Brain pericyte (primary cell): ENCODE results near the gene PPTC7.
"Not testable (repeated sequence)": the region's sequence is repeated elsewhere in the genome, so short reads cannot be mapped to it uniquely, and the experiment has no call there.

ENCODE experiments used
- DNase-seq: peaks from one replicate; pipeline ENCODE4 v3.0.0-alpha.2; 2012; ENCODE audit warnings: low read depth, low spot score

Gene PPTC7

DNA sequence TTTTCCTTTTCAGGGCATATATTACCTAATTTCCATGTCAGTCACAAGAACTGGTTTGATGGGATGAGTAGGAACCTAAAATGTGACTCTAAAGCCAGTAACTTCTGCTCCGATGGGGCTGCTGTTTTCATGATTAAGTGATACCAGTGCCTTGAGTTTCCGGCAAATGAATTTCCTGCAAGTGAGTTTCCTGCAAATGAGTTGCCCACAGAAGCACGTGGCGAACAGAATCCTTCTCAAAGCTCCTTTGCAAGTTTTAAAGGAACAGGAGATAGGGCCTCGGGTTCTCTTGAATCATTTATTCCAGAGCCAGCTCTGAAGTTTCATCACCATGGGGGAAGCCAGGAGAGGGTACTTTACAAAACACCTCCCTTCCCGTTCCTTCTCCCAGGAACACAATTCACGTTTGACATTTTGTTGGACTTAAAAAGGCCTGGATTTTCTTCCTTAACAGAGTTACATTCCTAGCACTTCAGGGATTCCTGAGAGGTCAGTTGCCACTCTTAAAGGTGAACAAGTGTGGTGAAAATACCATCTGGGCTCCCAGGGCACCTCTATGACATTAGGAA lies 2.2 kb upstream of the PPTC7 start:
- DNase-seq, result no peak

DNA sequence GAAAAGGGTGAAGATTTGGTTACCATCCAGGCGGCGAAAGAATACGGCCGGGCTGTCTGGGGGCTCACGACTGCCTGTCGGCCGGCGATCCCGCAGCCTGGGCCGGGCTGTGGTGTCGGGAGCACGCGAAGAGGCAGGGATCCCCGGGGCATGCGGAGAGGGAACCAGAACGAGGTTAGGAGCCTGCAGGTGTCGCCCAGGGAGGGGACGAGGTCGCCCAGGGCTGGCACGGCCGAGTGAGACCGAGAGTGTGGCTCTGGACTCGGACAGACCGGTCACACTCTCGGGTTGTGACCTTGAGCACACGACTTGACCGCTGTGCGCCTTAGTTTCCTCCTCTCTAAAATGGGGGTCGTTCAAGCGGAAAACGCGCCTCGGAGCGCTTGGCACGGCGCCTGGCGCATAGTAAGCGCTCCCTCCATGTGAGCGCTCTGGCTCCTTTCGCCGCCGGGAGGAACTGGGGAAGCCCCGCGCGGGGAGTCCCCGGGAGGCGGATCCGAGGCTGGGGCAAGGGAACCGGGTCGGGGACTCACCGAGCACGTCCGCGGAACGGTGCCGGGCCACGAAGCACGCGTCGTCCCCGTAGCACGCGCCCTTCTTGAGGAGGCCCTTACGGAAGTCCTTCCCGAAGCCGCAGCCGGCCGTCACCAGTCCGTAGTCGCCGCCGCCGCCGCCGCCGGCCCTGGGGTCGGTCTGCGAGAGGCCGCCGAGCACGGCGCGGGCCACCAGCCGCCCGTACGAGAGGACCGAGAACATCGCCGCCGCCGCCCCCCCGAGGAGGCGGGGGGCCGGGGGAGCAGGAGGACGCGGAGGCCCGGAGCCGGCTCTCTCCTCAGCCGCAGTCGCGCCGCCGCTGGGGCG lies 612 bp downstream of the PPTC7 start:
- no peak for DNase-seq

DNA sequence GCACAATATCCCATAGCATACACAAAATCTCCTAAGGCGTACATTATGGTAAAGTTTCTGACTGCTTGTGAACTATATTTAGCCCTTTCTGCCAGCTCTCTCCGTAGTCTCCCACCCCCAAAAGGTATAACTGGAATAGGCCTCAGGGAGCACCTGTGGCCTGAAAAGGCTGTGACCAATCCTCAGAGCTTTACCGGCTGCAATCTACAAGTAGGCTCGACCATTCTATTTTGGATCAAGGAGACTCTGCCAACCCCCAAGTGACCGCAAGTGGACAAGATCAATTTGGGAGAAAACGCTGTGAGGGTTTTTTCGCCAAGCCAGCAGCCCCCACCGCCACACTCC lies 1.2 kb downstream of the PPTC7 start:
- DNase-seq, result no peak

DNA sequence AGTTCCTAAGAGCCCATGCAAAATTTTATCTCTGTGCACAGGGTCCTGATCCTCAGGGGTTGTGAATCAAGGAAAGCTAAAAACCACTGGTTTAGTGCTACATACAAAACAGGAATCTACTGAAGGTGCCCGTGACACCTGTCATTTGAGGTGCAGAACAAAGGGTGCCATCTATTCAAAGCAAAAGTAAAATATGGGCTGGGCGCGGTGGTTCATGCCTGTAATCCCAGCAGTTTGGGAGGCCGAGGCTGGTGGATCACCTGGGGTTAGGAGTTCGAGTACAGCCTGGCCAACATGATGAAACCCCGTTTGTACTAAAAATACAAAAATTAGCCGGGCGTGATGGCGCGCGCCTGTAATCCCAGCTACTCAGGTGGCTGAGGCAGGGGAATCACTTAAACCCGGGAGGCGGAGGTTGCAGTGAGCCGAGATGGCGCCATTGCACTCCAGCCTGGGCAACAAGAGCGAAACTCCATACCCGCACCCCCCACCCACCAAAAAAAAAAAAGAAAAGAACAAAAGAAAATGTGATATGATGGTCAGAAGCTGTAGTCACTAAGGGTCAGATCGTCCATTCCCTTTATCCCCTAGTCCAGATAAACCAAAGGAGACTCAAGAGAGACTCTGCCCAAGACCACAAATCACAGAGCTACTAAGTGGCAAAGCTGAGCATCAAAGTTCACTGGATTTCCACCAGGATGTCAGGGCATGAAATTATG lies 3.4 kb downstream of the PPTC7 start:
- no peak for DNase-seq

DNA sequence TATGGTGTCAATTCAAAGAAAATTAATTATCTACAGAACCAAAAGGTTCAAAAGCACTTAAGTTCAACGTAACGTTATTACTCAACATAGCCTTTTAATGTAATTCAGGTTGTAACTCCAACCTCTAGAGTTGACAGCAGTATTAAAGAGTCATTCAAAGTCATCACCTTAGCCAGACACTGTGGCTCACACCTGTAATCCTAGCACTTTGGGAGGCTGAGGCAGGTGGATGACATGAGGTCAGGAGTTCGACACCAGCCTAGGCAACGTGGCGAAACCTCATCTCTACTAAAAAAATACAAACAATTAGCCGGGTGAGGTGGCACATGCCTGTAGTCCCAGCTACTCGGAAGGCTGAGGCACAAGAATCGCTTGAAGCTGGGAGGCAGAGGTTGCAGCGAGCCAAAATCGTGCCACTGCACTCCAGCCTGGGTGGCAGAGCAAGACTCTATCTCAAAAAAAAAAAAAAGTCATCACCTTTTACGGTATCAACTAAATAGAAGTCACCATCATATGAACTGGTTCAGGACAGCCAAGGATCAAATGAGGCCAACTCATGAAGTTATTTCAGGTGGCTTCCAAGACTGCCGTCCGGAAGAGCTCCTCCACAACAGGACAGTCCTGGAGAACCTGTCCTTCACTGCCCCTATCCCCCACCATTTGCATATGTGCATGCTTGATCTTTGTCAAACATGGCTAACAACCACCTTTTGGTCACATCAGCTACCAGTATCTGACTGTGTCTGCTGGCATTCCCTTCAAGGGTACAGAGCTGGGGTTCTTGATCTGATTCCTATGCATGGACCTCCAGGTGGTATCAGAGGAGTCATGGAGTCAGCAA lies 4.2 kb downstream of the PPTC7 start:
- DNase-seq, result no peak

DNA sequence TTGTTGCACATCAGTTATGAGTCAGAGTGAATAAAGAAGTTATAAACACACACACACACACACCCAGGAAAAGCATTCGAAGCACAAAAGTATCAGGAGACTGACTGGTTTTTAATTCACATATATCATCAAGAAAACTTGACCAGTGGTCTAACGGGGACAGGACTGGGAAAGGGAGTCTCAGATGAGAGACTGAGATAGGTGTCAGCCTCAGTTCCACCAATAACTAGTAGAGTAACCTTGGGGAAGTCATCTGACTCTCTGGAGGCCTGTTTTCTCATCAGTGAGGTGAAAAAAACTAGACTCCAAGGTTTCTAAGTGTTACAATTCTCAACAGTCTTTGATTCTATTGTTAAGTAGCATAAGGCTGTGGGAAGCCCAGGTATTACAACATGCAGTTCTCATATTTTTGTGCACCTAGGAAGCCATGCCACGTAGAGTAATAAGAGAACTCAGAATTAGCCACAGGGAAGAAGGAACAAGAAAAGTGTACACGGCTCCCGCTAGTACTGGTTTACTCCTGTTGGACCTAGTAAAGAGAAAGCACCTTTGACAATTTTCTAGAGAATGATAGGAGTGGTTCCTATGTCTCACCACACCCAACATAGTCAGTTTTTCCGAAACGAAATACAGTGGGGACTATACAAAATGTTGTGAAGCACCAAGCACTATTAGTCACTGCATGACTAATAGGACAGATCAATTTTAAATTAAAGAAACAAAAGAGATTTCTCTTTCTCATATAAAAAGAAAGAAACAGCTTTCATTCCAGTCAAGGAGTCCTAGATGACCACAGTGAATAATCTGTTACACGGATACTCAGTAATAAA lies 5.0 kb downstream of the PPTC7 start:
- DNase-seq, result no peak

DNA sequence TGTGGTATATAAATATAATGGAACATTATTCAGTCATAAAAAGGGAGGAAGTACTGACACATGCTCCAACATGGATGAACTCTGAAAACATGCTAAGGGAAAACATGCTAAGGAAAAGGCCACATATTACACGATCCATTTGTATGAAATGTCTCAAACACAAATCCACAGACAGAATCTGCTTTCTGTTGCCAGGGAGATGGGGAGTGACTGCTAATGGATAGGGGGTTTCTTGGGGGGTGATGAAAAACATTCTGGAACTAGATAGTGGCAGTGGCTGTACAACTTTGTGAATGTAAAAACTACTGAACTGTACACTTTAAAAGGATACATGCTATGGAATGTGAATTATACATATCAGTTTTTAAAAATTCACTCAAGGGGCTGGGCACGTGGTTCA lies 6.6 kb downstream of the PPTC7 start:
- no peak for DNase-seq

DNA sequence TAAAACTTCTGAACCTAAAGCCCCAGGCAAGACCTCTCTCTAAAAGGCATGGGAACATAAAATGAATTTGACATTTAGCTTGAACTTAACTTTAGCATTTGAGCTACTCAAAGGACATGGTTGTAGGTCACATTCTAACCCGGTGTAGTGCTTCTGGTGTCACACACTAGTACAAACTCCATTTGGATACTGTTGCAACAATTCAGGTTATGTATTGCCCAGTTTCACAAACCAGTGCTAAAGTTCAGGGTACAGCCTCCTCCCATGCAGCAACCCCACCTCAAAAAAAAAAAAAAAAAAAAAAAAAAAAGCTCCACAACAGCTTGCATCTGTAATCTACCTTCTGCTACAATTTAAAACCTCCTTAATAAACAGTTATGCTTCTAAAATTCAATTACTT lies 7.8 kb downstream of the PPTC7 start:
- no peak for DNase-seq

DNA sequence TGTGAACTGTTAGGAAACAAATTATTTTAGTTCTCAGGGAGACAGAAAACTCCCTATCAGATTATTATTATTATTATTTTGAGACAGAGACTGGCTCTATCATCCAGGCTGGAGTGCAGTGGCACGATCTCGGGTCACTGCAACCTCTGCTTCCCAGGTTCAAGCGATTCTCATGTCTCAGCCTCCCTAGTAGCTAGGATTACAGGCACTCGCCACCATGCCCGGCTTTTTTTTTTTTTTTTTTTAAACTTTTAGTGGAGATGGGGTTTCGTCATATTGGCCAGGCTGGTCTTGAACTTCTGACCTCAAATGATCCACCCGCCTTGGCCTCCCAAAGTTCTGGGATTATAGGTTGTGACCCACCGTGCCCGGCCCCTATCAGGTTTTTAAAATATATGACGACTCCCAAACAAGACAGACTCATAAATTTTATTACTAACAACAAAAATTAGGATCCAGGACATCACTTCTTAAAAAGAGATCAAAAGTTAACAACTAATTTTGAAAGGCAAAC lies 8.3 kb downstream of the PPTC7 start:
- DNase-seq, result not testable (repeated sequence)

DNA sequence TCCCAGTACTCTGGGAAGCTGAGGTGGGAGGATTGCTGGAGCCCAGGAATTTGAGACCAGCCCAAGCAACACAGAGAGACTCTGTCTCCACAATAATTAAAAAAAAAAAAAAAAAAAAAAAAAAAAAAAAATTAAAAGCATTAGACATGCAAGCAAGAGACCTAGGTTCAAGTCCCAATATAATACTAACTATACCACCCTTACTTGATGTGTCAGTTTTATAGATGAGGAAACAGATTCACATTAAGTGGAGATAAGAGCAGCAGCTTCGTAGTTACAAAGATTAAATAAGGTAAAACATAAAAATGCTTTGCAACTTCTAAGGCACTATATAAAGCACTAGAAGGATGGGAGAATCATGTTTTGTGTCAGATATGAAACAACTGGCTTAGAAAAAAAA lies 9.1 kb downstream of the PPTC7 start:
- no peak for DNase-seq

DNA sequence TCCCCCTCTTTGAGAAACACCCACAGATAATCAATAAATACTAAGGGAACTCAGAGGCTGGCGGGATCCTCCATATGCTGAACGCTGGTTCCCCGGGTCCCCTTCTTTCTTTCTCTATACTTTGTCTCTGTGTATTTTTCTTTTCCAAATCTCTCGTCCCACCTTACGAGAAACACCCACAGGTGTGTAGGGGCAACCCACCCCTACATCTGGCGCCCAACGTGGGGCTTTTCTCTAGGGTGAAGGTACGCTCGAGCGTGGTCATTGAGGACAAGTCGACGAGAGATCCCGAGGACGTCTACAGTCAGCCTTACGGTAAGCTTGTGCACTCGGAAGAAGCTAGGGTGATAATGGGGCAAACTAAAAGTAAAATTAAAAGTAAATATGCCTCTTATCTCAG lies 12.3 kb downstream of the PPTC7 start:
- not testable (repeated sequence) for DNase-seq

DNA sequence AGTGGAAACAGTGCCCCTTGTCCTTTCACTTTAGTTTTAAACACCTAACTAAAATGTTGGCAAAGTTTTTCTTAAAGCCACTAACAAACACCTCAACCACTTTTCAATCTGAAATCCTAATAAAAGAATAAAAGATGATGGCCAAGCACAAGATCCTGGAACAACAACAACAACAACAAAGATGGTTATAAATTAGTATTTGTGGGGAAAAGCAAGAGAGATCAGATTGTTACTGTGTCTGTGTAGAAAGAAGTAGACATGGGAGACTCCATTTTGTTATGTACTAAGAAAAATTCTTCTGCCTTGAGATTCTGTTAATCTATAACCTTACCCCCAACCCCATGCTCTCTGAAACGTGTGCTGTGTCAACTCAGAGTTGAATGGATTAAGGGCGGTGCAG lies 13.3 kb downstream of the PPTC7 start:
- not testable (repeated sequence) for DNase-seq

DNA sequence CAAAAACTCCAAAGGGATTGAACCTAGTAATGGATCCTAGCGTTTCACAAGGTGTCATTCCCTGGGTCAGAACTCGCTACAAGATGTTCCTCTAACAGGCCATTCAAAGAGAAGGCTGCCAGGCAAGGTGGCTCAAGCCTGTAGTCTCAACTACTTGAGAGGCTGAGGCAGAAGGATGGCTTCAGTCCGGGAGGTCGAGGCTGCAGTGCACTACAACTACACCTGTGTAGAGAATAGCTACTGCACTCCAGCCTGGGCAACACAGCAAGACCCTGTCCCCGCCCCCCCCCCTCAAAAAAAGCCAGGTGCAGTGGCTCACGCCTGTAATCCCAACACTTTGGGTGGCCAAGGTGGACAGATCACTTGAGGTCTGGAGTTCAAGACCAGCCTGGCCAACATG lies 14.4 kb downstream of the PPTC7 start:
- DNase-seq, result no peak

DNA sequence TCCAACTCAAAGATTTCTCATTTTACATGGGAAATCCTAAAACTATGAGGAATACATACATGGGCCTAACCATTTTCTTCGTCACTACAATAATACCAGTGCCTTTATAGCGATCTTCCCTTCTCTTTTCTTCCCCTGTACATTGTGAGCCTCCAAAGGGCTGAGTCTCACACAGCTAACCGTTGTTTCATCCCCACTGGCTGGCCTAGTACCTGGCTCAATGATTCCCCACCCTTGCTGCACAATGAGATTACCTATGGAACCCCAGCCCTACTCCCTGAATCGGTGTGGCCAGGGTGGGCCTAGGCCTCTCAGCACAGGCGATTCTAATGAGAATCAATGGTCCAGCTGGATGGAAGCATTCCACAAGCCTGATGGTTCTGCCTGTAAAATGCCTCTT lies 16.1 kb downstream of the PPTC7 start:
- DNase-seq, result no peak

DNA sequence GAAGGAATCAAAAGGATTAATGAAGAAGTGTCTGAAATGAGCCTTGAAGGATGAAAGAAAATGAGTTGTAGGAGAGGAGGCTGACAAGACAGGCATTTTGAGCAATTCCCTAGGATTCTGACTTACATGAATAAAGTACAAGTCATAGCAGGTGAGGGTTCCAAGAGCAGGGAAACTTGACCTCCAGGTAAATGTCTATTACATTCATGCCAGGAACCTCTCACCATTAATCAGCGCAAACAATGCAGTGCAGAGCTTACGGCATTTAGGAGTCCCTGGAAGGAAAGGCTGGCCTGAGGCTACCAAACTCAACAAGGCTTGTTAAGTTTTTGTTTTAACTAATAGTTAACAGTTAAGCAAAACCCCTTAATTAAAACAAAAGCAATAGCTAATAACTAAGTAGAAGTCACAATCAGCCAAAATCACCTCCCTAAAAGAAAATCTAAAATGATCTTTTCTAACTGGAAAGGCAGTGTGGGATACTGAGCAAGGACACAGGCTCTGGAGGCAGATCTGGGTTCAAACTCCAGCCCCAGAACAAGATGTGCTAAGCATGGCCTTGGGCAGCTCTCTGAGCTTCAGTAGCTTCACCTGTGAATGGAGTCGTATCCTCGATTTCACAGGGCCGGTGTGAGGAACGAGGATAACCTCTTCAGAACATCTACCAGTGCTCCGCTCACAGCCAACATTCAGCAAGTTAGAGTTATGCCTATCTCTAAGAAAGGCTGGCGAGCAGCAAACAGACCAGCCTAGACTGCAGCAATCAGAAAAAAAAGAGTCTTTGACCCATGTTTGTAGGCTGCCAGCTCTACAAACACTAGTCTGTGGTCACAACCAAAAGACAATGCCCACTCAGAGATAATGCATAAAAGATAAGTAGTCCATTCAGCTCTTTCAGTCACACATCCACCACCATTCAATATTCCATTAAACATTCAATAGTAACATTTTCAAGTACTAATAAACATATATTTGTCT lies 16.9 kb downstream of the PPTC7 start:
- DNase-seq, result no peak

DNA sequence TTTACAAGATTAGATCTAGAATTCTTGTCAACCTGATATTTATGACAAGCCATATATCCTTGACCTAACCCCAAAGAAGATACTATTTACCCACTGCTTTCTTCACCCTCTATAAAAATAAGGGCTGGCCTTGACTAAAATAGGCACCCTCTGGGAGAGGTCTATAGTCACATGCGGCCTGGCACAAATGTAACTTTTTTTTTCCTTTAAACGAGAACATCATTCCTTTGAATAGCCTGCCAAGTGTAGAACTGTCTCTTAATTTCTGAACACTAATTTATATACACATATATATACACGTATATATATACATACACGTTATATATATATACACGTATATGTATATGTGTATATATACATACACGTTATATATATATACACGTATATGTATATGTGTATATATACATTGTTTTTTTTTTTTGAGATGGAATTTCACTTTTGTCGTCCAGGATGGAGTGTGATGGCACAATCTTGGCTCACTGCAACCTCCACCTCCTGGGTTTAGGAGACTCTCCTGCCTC lies 18.6 kb downstream of the PPTC7 start:
- DNase-seq, result no peak

DNA sequence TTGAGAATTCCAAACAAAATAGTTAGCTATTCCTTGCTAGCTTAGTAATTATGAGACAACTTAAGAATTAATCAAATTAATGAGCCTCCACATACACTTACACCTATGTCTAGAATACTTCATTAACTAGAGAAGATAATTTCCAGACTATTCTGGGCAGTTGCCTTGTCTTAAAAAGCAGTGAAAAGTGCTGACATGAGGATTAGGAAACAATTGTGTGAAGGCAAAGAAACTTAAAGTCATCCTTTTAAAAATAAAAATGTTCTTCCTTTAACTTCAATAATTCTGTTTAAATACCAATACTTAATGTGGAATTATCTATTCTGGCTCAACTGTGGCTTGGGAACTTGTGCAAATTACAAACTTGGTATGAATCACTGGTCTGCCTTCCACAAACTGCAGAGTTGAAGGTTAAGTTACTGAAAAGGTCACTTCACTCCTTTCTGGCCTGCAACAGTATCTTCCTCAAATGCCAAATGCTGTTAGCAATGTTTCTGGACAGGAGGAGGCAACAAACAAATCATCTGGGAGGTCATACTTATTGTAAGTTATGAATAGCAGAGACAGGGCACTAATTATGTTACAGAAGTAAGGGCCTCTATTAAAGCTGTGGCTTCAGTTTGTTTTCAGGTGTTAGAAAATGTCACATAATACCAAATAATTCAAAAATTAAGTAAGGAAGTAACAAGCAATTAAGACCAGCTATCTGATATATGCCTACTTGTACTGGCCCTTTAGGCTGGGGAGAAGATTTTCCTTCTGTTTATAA lies 19.2 kb downstream of the PPTC7 start:
- no peak for DNase-seq

DNA sequence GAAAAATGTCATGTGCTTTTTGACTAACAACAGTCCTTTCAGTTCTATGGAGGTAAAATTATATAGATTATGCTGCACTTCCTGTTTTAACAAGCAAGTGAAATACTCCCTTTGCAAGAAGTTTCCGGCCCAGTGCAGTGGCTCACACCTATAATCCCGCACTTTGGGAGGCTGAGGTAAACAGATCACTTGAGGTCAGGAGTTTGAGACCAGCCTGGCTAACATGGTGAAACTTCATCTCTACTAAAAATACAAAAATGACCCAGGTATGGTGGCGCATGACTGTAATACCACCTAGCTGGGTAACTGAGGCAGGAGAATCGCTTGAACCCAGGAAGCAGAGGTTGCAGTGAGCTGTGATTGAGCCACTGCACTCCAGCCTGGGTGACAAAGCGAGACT lies 20.7 kb downstream of the PPTC7 start:
- DNase-seq, result not testable (repeated sequence)
